HG02884 (cell line): ENCODE data around the gene ZNF135.

Experiments
- ATAC-seq: cut with Tn5 transposase; IDR thresholded peaks from one replicate; pipeline ENCODE4 v1.9.1; 2021; ENCODE audit warnings: mild to moderate bottlenecking, moderate library complexity; ENCODE audit not compliant: unreplicated experiment

Gene ZNF135

GRCh38 chr19:58045411-58046050, 13.6 kb upstream of the ZNF135 start:
- no peak for ATAC-seq

DNA sequence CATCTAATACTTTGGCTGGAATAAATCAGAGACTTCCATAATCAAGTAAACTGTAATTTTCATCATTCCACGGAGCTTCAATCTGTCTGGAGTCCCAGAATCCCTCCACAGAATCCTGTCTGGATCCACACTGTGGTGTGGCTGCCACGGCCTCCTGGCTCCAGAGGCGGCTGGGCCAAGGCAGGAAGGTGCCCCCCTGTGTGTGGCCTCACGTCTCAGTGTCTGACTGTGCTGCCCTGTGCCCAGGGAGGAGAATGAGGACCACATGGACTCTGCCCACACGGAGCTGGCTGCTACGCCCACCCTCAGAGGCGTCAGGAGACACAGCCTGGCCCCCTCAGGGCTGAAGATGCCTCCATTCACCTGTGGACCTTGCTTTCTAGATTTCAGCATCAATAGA, 12.2 kb upstream of the ZNF135 start:
- no peak for ATAC-seq

GRCh38 chr19:58047672-58048071, 11.4 kb upstream of the ZNF135 start:
- no peak for ATAC-seq

DNA sequence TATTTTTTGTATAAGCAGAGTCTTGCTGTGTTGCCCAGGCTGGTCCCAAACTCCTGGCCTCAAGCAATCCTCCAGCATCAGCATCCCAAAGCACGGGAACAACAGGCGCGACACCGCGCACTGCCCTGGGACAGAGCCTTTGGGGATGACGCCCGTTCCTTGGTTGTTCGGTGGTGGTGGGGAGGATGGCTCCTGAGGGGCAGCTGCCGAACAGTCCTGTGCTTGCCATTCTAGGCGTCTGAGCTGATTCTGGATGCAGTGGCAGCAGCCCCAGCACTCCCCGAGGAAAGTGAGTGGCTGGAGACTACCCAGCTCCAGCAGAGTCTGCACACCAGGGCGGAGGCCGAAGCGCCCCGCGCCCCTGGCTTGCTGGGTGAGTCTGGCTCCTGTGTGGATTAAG, 6.8 kb upstream of the ZNF135 start:
- ATAC-seq: no peak

DNA sequence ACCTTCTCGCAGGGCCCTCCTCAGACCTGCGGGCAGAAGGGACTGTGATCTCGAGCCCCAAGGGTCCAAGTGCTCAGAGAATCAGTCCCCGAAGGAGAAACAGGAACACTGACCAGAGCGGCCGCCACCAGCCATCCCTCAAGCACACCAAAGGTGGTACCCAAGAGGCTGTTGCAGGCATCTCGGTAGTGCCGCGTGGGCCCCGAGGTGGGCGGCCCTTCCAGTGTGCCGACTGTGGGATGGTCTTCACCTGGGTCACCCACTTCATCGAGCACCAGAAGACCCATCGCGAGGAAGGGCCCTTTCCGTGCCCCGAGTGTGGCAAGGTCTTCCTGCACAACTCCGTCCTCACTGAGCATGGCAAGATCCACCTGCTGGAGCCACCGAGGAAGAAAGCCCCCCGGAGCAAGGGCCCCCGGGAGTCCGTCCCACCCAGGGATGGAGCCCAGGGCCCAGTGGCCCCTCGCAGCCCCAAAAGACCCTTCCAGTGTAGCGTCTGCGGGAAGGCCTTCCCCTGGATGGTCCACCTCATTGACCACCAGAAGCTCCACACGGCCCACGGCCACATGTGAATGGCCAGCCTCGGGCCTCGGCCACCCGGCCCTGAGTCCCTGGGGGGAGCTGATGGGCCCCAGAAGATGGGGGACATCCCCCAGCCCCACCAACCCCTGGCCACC, 5.5 kb upstream of the ZNF135 start:
- ATAC-seq: no peak

- no peak for ATAC-seq
Measured at GRCh38 chr19:58054901-58055874, 3.9 kb upstream of the ZNF135 start.

- ATAC-seq: no peak
Measured at GRCh38 chr19:58056261-58056660, 2.8 kb upstream of the ZNF135 start.

- no peak for ATAC-seq
Measured at GRCh38 chr19:58056861-58057260, 2.2 kb upstream of the ZNF135 start.

GRCh38 chr19:58058467-58058866, 615 bp upstream of the ZNF135 start:
- ATAC-seq: no peak

DNA sequence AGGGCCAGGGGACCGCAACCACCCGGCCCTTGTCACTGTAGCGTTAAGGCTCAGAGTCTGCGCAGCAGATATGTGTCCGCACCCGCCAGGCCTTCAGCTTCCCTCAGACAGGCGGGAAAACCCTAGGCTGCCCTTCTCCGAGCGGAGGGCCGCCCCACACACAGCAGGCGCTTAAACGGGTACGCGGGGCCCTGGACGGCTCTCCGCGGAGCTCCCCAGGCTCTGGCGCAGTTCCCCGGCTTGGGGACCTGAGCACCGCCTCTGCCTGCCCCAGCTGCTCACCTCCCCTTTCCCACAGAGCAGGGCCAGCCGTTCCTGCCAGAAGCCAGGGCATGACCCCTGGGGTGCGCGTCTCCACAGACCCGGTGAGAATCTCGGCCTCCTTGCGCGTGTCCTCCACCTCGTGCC, 593 bp downstream of the ZNF135 start:
- no peak for ATAC-seq

GRCh38 chr19:58060231-58060630, 1.1 kb downstream of the ZNF135 start:
- ATAC-seq: no peak

GRCh38 chr19:58063712-58064111, 4.6 kb downstream of the ZNF135 start:
- no peak for ATAC-seq

- no peak for ATAC-seq
Measured at GRCh38 chr19:58067240-58067912, 8.3 kb downstream of the ZNF135 start.

DNA sequence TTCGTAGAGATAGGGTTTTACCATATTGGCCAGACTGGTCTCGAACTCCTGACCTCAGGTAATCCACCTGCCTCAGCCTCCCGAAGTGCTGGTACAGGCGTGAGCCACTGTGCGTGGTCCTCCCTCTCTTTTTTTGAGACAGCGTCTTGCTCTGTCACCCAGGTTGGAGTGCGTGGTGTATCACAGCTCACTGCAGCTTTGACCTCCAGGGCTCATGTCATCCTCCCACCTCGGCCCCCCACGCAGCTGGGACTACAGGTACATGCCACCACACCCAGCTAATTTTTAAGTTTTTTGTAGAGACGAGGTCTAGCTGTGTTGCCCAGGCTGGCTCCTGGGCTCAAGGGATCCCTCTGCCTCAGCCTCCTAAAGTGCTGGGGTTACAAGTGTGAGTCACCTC, 20.7 kb downstream of the ZNF135 start:
- ATAC-seq: no peak

- no peak for ATAC-seq
Measured at GRCh38 chr19:58083021-58083420, 23.9 kb downstream of the ZNF135 start.

GRCh38 chr19:58084596-58085347, 25.7 kb downstream of the ZNF135 start:
- ATAC-seq: no peak

GRCh38 chr19:58085348-58085875, 26.3 kb downstream of the ZNF135 start:
- no peak for ATAC-seq

GRCh38 chr19:58086825-58087710, 28.0 kb downstream of the ZNF135 start:
- no peak for ATAC-seq

GRCh38 chr19:58088521-58089052, 29.5 kb downstream of the ZNF135 start:
- ATAC-seq: no peak
